Vagina (tissue), 2 donors: ENCODE results near the gene SERPINA4. TPM values are rescaled to one million over a fixed set of nuclear protein-coding genes. Genes with fewer than 3 reads are reported as not detected.

Experiments
- DNase-seq, 2 donors: peaks; one replicate each; pipeline ENCODE4 v3.0.0-alpha.2; 2017; ENCODE audit errors: extremely low spot score in 2 of 2
- H3K27ac ChIP-seq: fragments of 200-600 bp; sonication (generic); one replicate; pipeline ENCODE4 v1.5.1; 2019
- H3K27me3 ChIP-seq: fragments of 200-600 bp; sonication (generic); one replicate; pipeline ENCODE4 v1.5.1; 2019
- H3K36me3 ChIP-seq, 2 donors: fragments of 200-600 bp; sonication (generic); one replicate each; pipeline ENCODE4 v1.5.1; 2017 to 2019
- H3K4me1 ChIP-seq: fragments of 200-600 bp; sonication (generic); one replicate; pipeline ENCODE4 v1.5.1; 2019
- H3K4me3 ChIP-seq, 2 donors: fragments of 200-600 bp; sonication (generic); 1 replicate in 1 of 2; 2 replicates in 1 of 2; pipeline ENCODE4 v1.5.1; 2016 to 2019
- H3K9me3 ChIP-seq: fragments of 200-600 bp; sonication (generic); one replicate; pipeline ENCODE4 v1.5.1; 2019
- POLR2A ChIP-seq, 2 donors: fragments of 450-650 bp; IDR thresholded peaks; one replicate each; pipeline ENCODE4 v1.6.1; 2017; ENCODE audit warnings: antibody characterized with exemption in 2 of 2, mild to moderate bottlenecking in 2 of 2, moderate library complexity in 2 of 2
- POLR2AphosphoS5 ChIP-seq, 2 donors: sonication (generic); formaldehyde crosslinking; IDR thresholded peaks; one replicate each; pipeline ENCODE4 v1.9.0; 2017; ENCODE audit warnings: antibody characterized with exemption in 2 of 2, mild to moderate bottlenecking in 2 of 2, low read depth in 1 of 2; ENCODE audit not compliant: insufficient read depth in 1 of 2
- intact Hi-C: fragments of 100-400 bp; cut with DNase I; formaldehyde crosslinking; loops from one replicate; pipeline ENCODE4 v1.15.1; 2023
- total RNA-seq: library from RNA; depleted of rRNA; stranded (reverse); fragments of >200 nt; gene quantifications from one replicate; pipeline ENCODE4 v1.2.3, GENCODE V29; 2016
- TF ChIP-seq, protein P1 (sequence below), 3 experiments: fragments of 450-650 bp in 2 of 3; fragments of 200-600 bp in 1 of 3; sonication (generic) in 1 of 3; IDR thresholded peaks; one replicate each; pipeline ENCODE4 v1.5.1; 2017 to 2019; ENCODE audit warnings: antibody characterized with exemption in 3 of 3, mild to moderate bottlenecking in 2 of 3, moderate library complexity in 2 of 3

Gene SERPINA4
- total RNA-seq, 1 donor from 2014 or later = not detected

DNA sequence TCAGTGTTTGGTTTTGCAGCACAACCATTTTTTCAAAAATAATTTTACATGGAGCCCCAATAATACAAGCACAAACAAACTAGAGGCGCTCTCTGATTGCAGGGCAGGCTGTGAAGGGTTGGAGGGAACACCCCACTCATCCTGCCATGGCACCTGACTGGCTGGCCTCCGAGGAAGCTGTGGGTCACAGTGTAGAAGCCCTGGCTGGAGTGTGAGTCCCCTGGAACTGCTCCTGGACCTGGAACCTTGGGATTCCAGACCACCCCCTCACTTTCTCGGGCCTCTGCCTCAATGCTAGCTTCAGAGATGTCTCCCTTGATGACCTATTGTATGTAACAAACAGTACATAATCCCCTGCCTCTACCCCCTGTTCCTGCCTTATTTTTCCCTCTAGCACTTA lies 37.1 kb upstream of the SERPINA4 start:
- Histone ChIP-seq H3K36me3 (no peaks in the 10 kb centered on the region), H3K9me3 (no peaks in the 10 kb centered on the region), H3K4me1 (no peaks in the 10 kb centered on the region), H3K27ac (no peak overlapping the region), H3K4me3 (no peak overlapping the region), H3K27me3 (no peaks in the 10 kb centered on the region)
- DNase-seq = peak in 1 of 2 donors; percentile 54
- no peak for TF ChIP-seq POLR2A (IDR thresholded peaks at IDR 0.05)
- intact Hi-C loops = no loop called here

DNA sequence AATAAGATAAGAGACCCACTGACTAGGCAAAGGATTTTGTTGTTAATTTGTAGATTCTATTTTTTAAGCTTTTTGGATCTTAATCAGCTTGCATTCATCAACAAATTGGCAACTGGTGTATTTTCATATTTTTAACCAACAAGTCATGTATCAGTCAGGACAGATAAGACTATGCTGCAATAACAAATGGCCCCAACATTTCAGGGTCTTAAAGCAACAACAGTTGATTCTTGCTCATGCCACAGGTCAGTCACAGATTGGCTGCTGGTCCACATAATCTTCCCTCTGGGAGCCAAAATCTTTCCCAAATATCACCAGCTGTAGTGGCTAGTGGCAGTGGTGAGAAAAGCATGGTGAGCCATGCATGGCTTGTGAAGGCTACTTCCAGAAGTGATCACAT lies 30.1 kb upstream of the SERPINA4 start:
- H3K27ac ChIP-seq = no peak overlapping the region
- no peaks in the 10 kb centered on the region for H3K4me1 ChIP-seq
- no peaks in the 10 kb centered on the region for H3K36me3 ChIP-seq
- H3K27me3 ChIP-seq = no peaks in the 10 kb centered on the region
- no peak overlapping the region for H3K4me3 ChIP-seq
- DNase-seq = no peak
- TF ChIP-seq POLR2A (IDR thresholded peaks at IDR 0.05) (no peak), POLR2AphosphoS5 (IDR thresholded peaks at IDR 0.05; ENCODE audit: insufficient read depth in 1 of 2, low read depth in 1 of 2) (no peak)
- TF ChIP-seq, protein P1, sequence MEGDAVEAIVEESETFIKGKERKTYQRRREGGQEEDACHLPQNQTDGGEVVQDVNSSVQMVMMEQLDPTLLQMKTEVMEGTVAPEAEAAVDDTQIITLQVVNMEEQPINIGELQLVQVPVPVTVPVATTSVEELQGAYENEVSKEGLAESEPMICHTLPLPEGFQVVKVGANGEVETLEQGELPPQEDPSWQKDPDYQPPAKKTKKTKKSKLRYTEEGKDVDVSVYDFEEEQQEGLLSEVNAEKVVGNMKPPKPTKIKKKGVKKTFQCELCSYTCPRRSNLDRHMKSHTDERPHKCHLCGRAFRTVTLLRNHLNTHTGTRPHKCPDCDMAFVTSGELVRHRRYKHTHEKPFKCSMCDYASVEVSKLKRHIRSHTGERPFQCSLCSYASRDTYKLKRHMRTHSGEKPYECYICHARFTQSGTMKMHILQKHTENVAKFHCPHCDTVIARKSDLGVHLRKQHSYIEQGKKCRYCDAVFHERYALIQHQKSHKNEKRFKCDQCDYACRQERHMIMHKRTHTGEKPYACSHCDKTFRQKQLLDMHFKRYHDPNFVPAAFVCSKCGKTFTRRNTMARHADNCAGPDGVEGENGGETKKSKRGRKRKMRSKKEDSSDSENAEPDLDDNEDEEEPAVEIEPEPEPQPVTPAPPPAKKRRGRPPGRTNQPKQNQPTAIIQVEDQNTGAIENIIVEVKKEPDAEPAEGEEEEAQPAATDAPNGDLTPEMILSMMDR (IDR thresholded peaks at IDR 0.05) = no peak
- no peaks in the 10 kb centered on the region for H3K9me3 ChIP-seq
- intact Hi-C loops = no loop called here

DNA sequence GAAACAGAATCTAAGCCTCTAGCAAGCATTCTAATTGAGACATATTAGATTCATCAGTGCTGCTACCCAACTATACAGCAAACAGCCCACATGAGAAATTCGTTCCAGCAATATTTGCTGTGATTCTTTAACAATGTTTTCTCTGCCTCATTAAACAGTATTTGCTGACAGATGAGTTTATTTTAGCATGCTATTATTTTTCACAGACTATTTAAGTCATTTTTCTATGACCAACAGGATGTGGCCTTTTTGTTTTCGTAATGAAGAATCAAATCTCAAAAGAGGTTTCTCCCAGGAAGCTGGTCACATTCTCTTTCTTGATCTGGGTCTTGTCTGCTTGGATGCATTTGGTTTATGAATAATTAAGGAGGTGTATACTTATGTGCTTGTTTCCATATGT lies 28.8 kb upstream of the SERPINA4 start:
- intact Hi-C loops = no loop called here
- TF ChIP-seq, protein P1 (IDR thresholded peaks at IDR 0.05) = no peak
- TF ChIP-seq POLR2AphosphoS5 (IDR thresholded peaks at IDR 0.05; ENCODE audit: insufficient read depth in 1 of 2, low read depth in 1 of 2) (no peak), POLR2A (IDR thresholded peaks at IDR 0.05) (no peak)
- no peaks in the 10 kb centered on the region for H3K9me3 ChIP-seq

DNA sequence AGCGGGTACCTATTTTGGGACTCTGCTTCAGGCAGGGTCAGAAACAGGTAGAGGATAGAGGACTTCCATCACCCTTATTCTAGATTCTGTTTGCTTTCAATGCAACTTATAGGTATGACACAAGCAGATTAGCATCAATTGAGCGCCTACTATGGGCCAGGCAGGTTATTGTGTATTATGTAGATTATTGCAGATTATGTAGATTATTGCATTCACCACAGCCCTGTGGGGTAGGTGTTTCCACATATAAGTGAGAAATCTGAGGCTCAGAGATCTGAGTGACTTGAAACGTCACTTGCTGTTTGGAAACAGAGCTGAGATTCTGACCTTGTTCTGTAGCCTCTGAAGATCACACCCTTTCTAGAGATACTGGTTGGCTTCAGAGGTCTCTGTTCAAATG lies 25.7 kb upstream of the SERPINA4 start:
- no peak overlapping the region for H3K27ac ChIP-seq
- TF ChIP-seq POLR2AphosphoS5 (IDR thresholded peaks at IDR 0.05; ENCODE audit: insufficient read depth in 1 of 2, low read depth in 1 of 2) = no peak
- no peak for TF ChIP-seq POLR2A (IDR thresholded peaks at IDR 0.05)
- TF ChIP-seq, protein P1 (IDR thresholded peaks at IDR 0.05) = no peak
- no peak for DNase-seq
- intact Hi-C loops = no loop called here
- H3K27me3 ChIP-seq = no peaks in the 10 kb centered on the region
- no peaks in the 10 kb centered on the region for H3K36me3 ChIP-seq
- H3K4me3 ChIP-seq = no peak overlapping the region
- no peaks in the 10 kb centered on the region for H3K9me3 ChIP-seq
- H3K4me1 ChIP-seq = peaks cover 7% of the 10 kb centered on the region

More for the DNA sequence above, 28.8 kb upstream of the SERPINA4 start:
- Histone ChIP-seq H3K4me3 (no peak overlapping the region), H3K36me3 (no peaks in the 10 kb centered on the region), H3K27me3 (no peaks in the 10 kb centered on the region), H3K27ac (no peak overlapping the region), H3K4me1 (no peaks in the 10 kb centered on the region)
- no peak for DNase-seq

DNA sequence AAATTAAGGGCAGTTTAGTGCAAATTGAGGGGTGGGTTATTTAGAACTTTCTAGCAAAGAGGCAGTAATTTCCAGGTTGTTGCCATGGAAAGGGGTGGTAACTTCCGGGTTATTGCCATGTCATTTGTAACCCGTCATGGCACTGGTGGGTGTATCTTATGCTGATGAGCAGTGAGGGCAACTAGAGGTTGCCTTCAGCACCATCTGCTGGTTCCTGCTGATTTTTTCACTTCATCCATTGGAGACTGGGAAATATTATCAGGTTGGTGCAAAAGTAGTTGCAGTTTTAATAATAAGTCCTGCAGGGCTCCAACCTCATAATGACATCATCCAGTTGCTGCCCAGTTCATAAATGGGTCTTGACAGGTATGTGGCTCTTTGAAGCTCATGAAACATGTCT lies 24.4 kb upstream of the SERPINA4 start:
- TF ChIP-seq POLR2A (IDR thresholded peaks at IDR 0.05) (no peak), POLR2AphosphoS5 (IDR thresholded peaks at IDR 0.05; ENCODE audit: insufficient read depth in 1 of 2, low read depth in 1 of 2) (no peak)
- TF ChIP-seq, protein P1 (IDR thresholded peaks at IDR 0.05) = no peak
- Histone ChIP-seq H3K27ac (no peak overlapping the region), H3K4me1 (peaks cover 10% of the 10 kb centered on the region), H3K9me3 (no peaks in the 10 kb centered on the region), H3K4me3 (no peak overlapping the region), H3K36me3 (no peaks in the 10 kb centered on the region), H3K27me3 (no peaks in the 10 kb centered on the region)
- DNase-seq = peak; percentile 6 to 8
- intact Hi-C loops = no loop called here
